NCI-H510A (cell line): Measurements from ENCODE around the gene VKORC1L1.
"Not testable (repeated sequence)": the region's sequence is repeated elsewhere in the genome, so short reads cannot be mapped to it uniquely, and the experiment has no call there.

Experiments used
- DNase-seq: peaks from one replicate; lab custom pipeline; 2025; lab: John Stamatoyannopoulos, UW

VKORC1L1 gene

GRCh38 chr7:65938336-65938895 lies 65.5 kb downstream of the VKORC1L1 start:
- DNase-seq, result no peak

- DNase-seq, result not testable (repeated sequence)
These were observed 72.9 kb downstream of the VKORC1L1 start for GRCh38 chr7:65945787-65946186.

GRCh38 chr7:65946904-65947303 lies 74.0 kb downstream of the VKORC1L1 start:
- DNase-seq, result no peak

- DNase-seq, result no peak
These were observed 79.1 kb downstream of the VKORC1L1 start for GRCh38 chr7:65951837-65952578.

- no peak for DNase-seq
These were observed 80.3 kb downstream of the VKORC1L1 start for GRCh38 chr7:65953001-65953720.

GRCh38 chr7:65953890-65954450 lies 81.1 kb downstream of the VKORC1L1 start:
- no peak for DNase-seq

GRCh38 chr7:65955718-65956117 lies 82.8 kb downstream of the VKORC1L1 start:
- no peak for DNase-seq

GRCh38 chr7:65960351-65961074 lies 87.6 kb downstream of the VKORC1L1 start:
- no peak for DNase-seq

- DNase-seq, result no peak
These were observed 89.2 kb downstream of the VKORC1L1 start for GRCh38 chr7:65962033-65962432.

GRCh38 chr7:65964671-65965070 lies 91.8 kb downstream of the VKORC1L1 start:
- DNase-seq, result not testable (repeated sequence)

- no peak for DNase-seq
These were observed 93.3 kb downstream of the VKORC1L1 start for GRCh38 chr7:65966146-65966545.

GRCh38 chr7:65967361-65968155 lies 94.7 kb downstream of the VKORC1L1 start:
- no peak for DNase-seq

GRCh38 chr7:65968256-65969185 lies 95.6 kb downstream of the VKORC1L1 start:
- no peak for DNase-seq

GRCh38 chr7:65971021-65971420 lies 98.1 kb downstream of the VKORC1L1 start:
- DNase-seq, result no peak

- DNase-seq, result no peak
These were observed 100.1 kb downstream of the VKORC1L1 start for GRCh38 chr7:65972976-65973375.

GRCh38 chr7:65974191-65974801 lies 101.4 kb downstream of the VKORC1L1 start:
- no peak for DNase-seq

GRCh38 chr7:65974876-65975275 lies 102.0 kb downstream of the VKORC1L1 start:
- DNase-seq, result no peak

- DNase-seq, result no peak
These were observed 103.1 kb downstream of the VKORC1L1 start for GRCh38 chr7:65975814-65976445.

GRCh38 chr7:65976659-65977196 lies 103.9 kb downstream of the VKORC1L1 start:
- no peak for DNase-seq
